Measurements from ENCODE around the gene MYO3B. TPM values are rescaled to one million over a fixed set of nuclear protein-coding genes. Genes with fewer than 3 reads are reported as not detected.

The MYO3B gene
- total and polyA plus RNA-seq, 2 donors (not counting 1 experiment from before 2014, with no cell fraction given): not detected

DNA sequence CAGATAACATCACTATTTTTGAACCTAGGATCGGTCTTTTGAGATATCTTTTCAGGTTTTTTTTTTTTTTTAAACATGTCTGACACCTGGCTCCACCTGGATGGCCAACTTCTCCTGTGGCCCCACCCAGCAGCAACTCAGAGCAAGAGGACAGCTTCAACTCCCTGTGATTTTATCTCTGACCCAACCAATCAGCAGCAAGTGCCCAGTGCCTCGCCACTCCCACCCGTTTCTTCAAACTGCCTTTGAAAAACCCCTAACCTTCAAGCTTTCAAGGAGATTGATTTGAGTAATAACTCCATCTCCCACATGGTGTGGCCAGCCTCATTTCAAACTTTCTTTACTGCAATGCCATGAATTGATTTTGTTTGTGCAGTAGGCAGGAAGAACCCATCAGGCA is 19.0 kb downstream of the MYO3B start:
- no peak for DNase-seq
- Histone ChIP-seq H3K4me3 (ENCODE audit: control extremely low read depth in 1 of 5, extremely low read depth in 1 of 5, insufficient read depth in 1 of 5, low read depth in 2 of 5, low read length in 4 of 5) (no peak overlapping the region), H3K4me2 (replicated peaks; ENCODE audit: low read depth, low read length, poor library complexity, severe bottlenecking) (no peak overlapping the region), H3K79me2 (ENCODE audit: control insufficient read depth, insufficient read depth, low read length) (no peaks in the 10 kb centered on the region), H3K27me3 (replicated peaks in 1 of 4; ENCODE audit: control extremely low read depth in 1 of 4, control insufficient read depth in 3 of 4, insufficient read depth in 4 of 4, low read length in 3 of 4) (peaks cover 0 to 4% (median 0%) of the 10 kb centered on the region in 4 experiments), H3K9ac (ENCODE audit: low read length) (no peak overlapping the region), H3K4me1 (ENCODE audit: control insufficient read depth in 2 of 2, insufficient read depth in 2 of 2, low read length in 2 of 2) (no peaks in the 10 kb centered on the region), H3K9me3 (ENCODE audit: control extremely low read depth in 1 of 3, control insufficient read depth in 2 of 3, insufficient read depth in 1 of 3, low read length in 2 of 3) (no peaks in the 10 kb centered on the region), H3K36me3 (replicated peaks in 1 of 2; ENCODE audit: control extremely low read depth in 1 of 2, control insufficient read depth in 1 of 2, extremely low read depth in 1 of 2, insufficient read depth in 2 of 2, low read length in 1 of 2) (no peaks in the 10 kb centered on the region), H2AFZ (ENCODE audit: insufficient read depth, low read depth, low read length, poor library complexity, severe bottlenecking) (no peak overlapping the region), H4K20me1 (ENCODE audit: control insufficient read depth, insufficient read depth, low read length, poor library complexity, severe bottlenecking) (no peaks in the 10 kb centered on the region), H3K27ac (ENCODE audit: low read length in 2 of 2) (no peak overlapping the region)
- H3K4me1 Mint-ChIP-seq: no peaks in the 10 kb centered on the region
- no peak for ATAC-seq (ENCODE audit: low read depth)
- intact Hi-C loops (cut with micrococcal nuclease): no loop called here
- H3K27ac Mint-ChIP-seq: no peak overlapping the region
- peaks cover 15% of the 10 kb centered on the region for H3K27me3 Mint-ChIP-seq
- TF ChIP-seq, protein P1, sequence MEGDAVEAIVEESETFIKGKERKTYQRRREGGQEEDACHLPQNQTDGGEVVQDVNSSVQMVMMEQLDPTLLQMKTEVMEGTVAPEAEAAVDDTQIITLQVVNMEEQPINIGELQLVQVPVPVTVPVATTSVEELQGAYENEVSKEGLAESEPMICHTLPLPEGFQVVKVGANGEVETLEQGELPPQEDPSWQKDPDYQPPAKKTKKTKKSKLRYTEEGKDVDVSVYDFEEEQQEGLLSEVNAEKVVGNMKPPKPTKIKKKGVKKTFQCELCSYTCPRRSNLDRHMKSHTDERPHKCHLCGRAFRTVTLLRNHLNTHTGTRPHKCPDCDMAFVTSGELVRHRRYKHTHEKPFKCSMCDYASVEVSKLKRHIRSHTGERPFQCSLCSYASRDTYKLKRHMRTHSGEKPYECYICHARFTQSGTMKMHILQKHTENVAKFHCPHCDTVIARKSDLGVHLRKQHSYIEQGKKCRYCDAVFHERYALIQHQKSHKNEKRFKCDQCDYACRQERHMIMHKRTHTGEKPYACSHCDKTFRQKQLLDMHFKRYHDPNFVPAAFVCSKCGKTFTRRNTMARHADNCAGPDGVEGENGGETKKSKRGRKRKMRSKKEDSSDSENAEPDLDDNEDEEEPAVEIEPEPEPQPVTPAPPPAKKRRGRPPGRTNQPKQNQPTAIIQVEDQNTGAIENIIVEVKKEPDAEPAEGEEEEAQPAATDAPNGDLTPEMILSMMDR (IDR thresholded peaks at IDR 0.05): no peak
- no peak for TF ChIP-seq EZH2 (IDR thresholded peaks at IDR 0.05; ENCODE audit: borderline replicate concordance, insufficient read depth, low read depth, low read length, poor library complexity, severe bottlenecking)
- ChIA-PET POLR2A (no interaction called here), CTCF (interaction anchor here (0.7 kb wide), 1 partner anchor 214 kb away, joined by 3 read pairs; no protein-coding TSS in a partner anchor)
- no peak overlapping the region for H3K4me3 Mint-ChIP-seq
- no peaks in the 10 kb centered on the region for H3K9me3 Mint-ChIP-seq (ENCODE audit: insufficient read depth)
- 100% methylated on average over 1 of the region's 3 CpGs for whole genome bisulfite sequencing (ENCODE audit: insufficient coverage)

DNA sequence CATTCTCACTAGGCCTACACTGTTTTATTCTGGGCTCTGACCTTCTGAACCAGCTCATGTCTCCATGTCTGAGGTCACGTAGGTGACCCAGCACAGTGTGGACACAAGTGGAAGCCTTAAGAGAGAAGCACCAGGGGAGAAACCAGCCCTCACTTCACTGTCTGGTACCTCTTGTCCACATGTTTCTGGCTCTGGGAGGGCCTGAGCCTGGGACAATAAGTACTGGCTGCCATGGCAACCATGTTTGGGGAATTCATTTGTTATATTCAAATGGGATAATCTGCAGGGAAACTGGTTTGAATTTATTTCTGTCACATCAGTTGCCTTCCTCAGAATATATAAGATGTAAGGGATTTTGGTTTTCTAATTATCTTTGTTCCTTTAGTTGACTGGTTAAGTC is 23.3 kb downstream of the MYO3B start:
- TF ChIP-seq EZH2 (IDR thresholded peaks at IDR 0.05; ENCODE audit: borderline replicate concordance, insufficient read depth, low read depth, low read length, poor library complexity, severe bottlenecking): no peak
- TF ChIP-seq, protein P1 (IDR thresholded peaks at IDR 0.05): no peak
- Histone ChIP-seq H3K4me3 (ENCODE audit: control extremely low read depth in 1 of 5, extremely low read depth in 1 of 5, insufficient read depth in 1 of 5, low read depth in 2 of 5, low read length in 4 of 5) (no peak overlapping the region), H3K9me3 (ENCODE audit: control extremely low read depth in 1 of 3, control insufficient read depth in 2 of 3, insufficient read depth in 1 of 3, low read length in 2 of 3) (no peaks in the 10 kb centered on the region), H4K20me1 (ENCODE audit: control insufficient read depth, insufficient read depth, low read length, poor library complexity, severe bottlenecking) (no peaks in the 10 kb centered on the region), H3K27me3 (replicated peaks in 1 of 4; ENCODE audit: control extremely low read depth in 1 of 4, control insufficient read depth in 3 of 4, insufficient read depth in 4 of 4, low read length in 3 of 4) (peaks cover 0 to 4% (median 0%) of the 10 kb centered on the region in 4 experiments), H3K27ac (ENCODE audit: low read length in 2 of 2) (no peak overlapping the region), H2AFZ (ENCODE audit: insufficient read depth, low read depth, low read length, poor library complexity, severe bottlenecking) (no peak overlapping the region), H3K79me2 (ENCODE audit: control insufficient read depth, insufficient read depth, low read length) (no peaks in the 10 kb centered on the region), H3K4me2 (replicated peaks; ENCODE audit: low read depth, low read length, poor library complexity, severe bottlenecking) (no peak overlapping the region), H3K4me1 (ENCODE audit: control insufficient read depth in 2 of 2, insufficient read depth in 2 of 2, low read length in 2 of 2) (no peaks in the 10 kb centered on the region), H3K9ac (ENCODE audit: low read length) (no peak overlapping the region), H3K36me3 (replicated peaks in 1 of 2; ENCODE audit: control extremely low read depth in 1 of 2, control insufficient read depth in 1 of 2, extremely low read depth in 1 of 2, insufficient read depth in 2 of 2, low read length in 1 of 2) (no peaks in the 10 kb centered on the region)
- intact Hi-C loops (cut with micrococcal nuclease): no loop called here
- Mint-ChIP-seq H3K9me3 (ENCODE audit: insufficient read depth) (no peaks in the 10 kb centered on the region), H3K27me3 (peaks cover 11% of the 10 kb centered on the region), H3K4me3 (no peak overlapping the region), H3K4me1 (no peaks in the 10 kb centered on the region), H3K27ac (no peak overlapping the region)
- POLR2A ChIA-PET: no interaction called here
- ATAC-seq (ENCODE audit: low read depth): no peak
- CTCF ChIA-PET: no interaction called here
- 100% methylated on average over 1 of the region's 1 CpG for WGBS (ENCODE audit: insufficient coverage)
- DNase-seq: no peak

All from B cell (primary cell).